Measurements from ENCODE around the gene POLK. TPM values are rescaled to one million over a fixed set of nuclear protein-coding genes. Genes with fewer than 3 reads are reported as not detected.

POLK gene
- total and polyA plus RNA-seq, 2 of the 13 experiments (the other 11 are each of a cell fraction or from before 2014, with no cell fraction given): 8.6 to 11.7 TPM

GRCh38 chr5:75532190-75532589 lies 20.5 kb downstream of the POLK start:
- ChIA-PET CTCF (ENCODE audit: low intra/inter-chr PET ratio, low total read pairs) (no interaction called here), POLR2A (no interaction called here)
- no peak for ATAC-seq
- WGBS (ENCODE audit: low lambda C conversion rate): 100% methylated on average over 2 of the region's 2 CpGs
- Histone ChIP-seq H3K27ac (ENCODE audit: extremely low read length, insufficient read depth, low read length) (no peak overlapping the region), H3K4me2 (ENCODE audit: low read depth, low read length) (no peak overlapping the region), H3K9ac (ENCODE audit: insufficient read depth, low read depth, low read length) (no peak overlapping the region), H2AFZ (ENCODE audit: low read length) (no peak overlapping the region), H4K20me1 (ENCODE audit: insufficient read depth, low read length) (0 out of 2 replicates have a peak, but pooled peaks cover 5% of the 10 kb centered on the region), H3K27me3 (ENCODE audit: control insufficient read depth in 1 of 2, insufficient read depth in 2 of 2, low read length in 2 of 2) (no peaks in the 10 kb centered on the region), H3K79me2 (ENCODE audit: insufficient read depth, low read length) (peaks cover 9% of the 10 kb centered on the region), H3K36me3 (replicated peaks in 1 of 2; ENCODE audit: control insufficient read depth in 1 of 2, insufficient read depth in 2 of 2, low read length in 2 of 2) (no peaks in the 10 kb centered on the region), H3K9me3 (ENCODE audit: low read length) (no peaks in the 10 kb centered on the region), H3K4me1 (ENCODE audit: insufficient read depth, low read length) (no peaks in the 10 kb centered on the region), H3K4me3 (replicated peaks in 1 of 3; ENCODE audit: insufficient read depth in 1 of 3, low read depth in 2 of 3, low read length in 3 of 3) (no peak overlapping the region)
- DNase-seq (ENCODE audit: low spot score): no peak
- FAIRE-seq: no peak
- in situ Hi-C loops (cut with HindIII; ENCODE audit: extremely low pct_ligation_motif_present, low pct_unique_long_range_greater_than_20kb) (no loop called here), intact Hi-C loops (cut with micrococcal nuclease; ENCODE audit: unreplicated experiment) (no loop called here)
- BruUV-seq (replicated peaks): no TSS peak
- TF ChIP-seq, protein P1, sequence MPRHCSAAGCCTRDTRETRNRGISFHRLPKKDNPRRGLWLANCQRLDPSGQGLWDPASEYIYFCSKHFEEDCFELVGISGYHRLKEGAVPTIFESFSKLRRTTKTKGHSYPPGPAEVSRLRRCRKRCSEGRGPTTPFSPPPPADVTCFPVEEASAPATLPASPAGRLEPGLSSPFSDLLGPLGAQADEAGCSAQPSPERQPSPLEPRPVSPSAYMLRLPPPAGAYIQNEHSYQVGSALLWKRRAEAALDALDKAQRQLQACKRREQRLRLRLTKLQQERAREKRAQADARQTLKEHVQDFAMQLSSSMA (CRISPR knock-in tag; IDR thresholded peaks at IDR 0.05): no peak
- TF ChIP-seq E2F5 (CRISPR knock-in tag; conservative IDR thresholded peaks at IDR 0.05): no peak
- no peak for TF ChIP-seq SAP130 (CRISPR knock-in tag; IDR thresholded peaks at IDR 0.05; ENCODE audit: low read depth)
- no peak for TF ChIP-seq TRIM22 (IDR thresholded peaks at IDR 0.05)
- TF ChIP-seq ZNF510 (CRISPR knock-in tag; IDR thresholded peaks at IDR 0.05; ENCODE audit: low read depth): no peak
- no peak for TF ChIP-seq ZNF615 (CRISPR knock-in tag; IDR thresholded peaks at IDR 0.05; ENCODE audit: borderline replicate concordance)
- TF ChIP-seq ZNF83 (CRISPR knock-in tag; IDR thresholded peaks at IDR 0.05; ENCODE audit: borderline replicate concordance): no peak
- TF ChIP-seq, protein P2, sequence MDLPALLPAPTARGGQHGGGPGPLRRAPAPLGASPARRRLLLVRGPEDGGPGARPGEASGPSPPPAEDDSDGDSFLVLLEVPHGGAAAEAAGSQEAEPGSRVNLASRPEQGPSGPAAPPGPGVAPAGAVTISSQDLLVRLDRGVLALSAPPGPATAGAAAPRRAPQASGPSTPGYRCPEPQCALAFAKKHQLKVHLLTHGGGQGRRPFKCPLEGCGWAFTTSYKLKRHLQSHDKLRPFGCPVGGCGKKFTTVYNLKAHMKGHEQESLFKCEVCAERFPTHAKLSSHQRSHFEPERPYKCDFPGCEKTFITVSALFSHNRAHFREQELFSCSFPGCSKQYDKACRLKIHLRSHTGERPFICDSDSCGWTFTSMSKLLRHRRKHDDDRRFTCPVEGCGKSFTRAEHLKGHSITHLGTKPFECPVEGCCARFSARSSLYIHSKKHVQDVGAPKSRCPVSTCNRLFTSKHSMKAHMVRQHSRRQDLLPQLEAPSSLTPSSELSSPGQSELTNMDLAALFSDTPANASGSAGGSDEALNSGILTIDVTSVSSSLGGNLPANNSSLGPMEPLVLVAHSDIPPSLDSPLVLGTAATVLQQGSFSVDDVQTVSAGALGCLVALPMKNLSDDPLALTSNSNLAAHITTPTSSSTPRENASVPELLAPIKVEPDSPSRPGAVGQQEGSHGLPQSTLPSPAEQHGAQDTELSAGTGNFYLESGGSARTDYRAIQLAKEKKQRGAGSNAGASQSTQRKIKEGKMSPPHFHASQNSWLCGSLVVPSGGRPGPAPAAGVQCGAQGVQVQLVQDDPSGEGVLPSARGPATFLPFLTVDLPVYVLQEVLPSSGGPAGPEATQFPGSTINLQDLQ (CRISPR knock-in tag; IDR thresholded peaks at IDR 0.05): no peak
- no peak for TF ChIP-seq AKAP8 (CRISPR knock-in tag; IDR thresholded peaks at IDR 0.05)
- no peak for TF ChIP-seq HHEX (CRISPR knock-in tag; IDR thresholded peaks at IDR 0.05)
- TF ChIP-seq HDAC2 (CRISPR knock-in tag; IDR thresholded peaks at IDR 0.05): no peak
- no peak for TF ChIP-seq ZNF546 (CRISPR knock-in tag; conservative IDR thresholded peaks at IDR 0.05)
- TF ChIP-seq ZNF235 (CRISPR knock-in tag; IDR thresholded peaks at IDR 0.05; ENCODE audit: borderline replicate concordance): no peak
- TF ChIP-seq, protein P3, sequence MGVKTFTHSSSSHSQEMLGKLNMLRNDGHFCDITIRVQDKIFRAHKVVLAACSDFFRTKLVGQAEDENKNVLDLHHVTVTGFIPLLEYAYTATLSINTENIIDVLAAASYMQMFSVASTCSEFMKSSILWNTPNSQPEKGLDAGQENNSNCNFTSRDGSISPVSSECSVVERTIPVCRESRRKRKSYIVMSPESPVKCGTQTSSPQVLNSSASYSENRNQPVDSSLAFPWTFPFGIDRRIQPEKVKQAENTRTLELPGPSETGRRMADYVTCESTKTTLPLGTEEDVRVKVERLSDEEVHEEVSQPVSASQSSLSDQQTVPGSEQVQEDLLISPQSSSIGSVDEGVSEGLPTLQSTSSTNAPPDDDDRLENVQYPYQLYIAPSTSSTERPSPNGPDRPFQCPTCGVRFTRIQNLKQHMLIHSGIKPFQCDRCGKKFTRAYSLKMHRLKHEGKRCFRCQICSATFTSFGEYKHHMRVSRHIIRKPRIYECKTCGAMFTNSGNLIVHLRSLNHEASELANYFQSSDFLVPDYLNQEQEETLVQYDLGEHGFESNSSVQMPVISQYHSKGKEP (CRISPR knock-in tag; IDR thresholded peaks at IDR 0.05): no peak
- no peak for TF ChIP-seq ZNF20 (CRISPR knock-in tag; IDR thresholded peaks at IDR 0.05)
- no peak for TF ChIP-seq ZNF574 (CRISPR knock-in tag; IDR thresholded peaks at IDR 0.05)
